Fibroblast of skin of left biceps (primary cell): Measurements from ENCODE around the gene SOCS2.
"Not testable (repeated sequence)": the region's sequence is repeated elsewhere in the genome, so short reads cannot be mapped to it uniquely, and the experiment has no call there.

Source experiments
- DNase-seq, 2 experiments: peaks; one replicate each; pipeline ENCODE4 v3.0.0-alpha.2; 2013; ENCODE audit warnings: low read depth in 2 of 2

Gene SOCS2

DNA sequence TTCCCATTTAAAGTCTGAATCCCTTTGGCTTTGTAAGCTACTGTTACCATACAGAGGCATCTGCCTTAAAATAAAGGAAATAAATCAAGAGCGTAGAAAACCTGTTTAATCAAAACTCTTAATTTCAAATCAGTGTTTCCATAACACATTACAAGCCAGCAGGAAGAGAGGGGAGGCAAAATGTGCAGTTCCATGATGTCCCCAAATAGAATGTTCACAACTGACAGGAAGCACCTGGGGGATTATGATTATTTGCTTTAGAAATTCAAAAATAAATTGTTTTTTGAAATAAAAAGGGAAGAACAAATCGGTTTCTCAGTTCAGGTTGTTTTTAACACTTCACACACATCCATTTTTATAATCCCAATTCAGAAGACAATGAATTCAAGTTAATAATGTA, 21.4 kb downstream of the SOCS2 start:
- DNase-seq, result no peak

DNA sequence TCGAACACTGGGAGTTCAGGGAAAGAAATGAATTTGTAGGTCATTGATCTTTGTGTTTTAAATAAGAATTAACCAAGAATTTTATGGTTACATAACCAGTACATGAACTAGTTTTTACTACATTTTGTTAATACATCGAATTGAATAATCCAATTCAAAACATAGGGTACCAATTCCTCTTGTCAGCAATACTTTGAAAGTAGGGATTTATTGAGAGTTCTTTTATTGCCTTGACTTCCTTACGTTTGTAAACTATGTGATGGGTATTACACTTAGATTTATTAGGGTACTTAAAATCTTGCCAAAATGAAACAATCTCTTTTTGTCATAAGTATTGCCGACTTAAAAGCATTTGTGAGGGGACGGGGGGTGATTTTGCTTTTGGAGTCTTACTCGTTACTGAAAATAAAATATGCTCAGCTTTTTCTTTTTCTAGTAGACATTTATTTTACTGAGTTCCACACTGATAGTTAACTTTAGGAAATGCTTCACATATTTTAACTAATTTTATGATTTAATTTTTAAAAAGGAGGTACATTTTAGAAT, 22.4 kb downstream of the SOCS2 start:
- DNase-seq, result no peak

GRCh38 chr12:93595351-93595750, 22.9 kb downstream of the SOCS2 start:
- no peak for DNase-seq

DNA sequence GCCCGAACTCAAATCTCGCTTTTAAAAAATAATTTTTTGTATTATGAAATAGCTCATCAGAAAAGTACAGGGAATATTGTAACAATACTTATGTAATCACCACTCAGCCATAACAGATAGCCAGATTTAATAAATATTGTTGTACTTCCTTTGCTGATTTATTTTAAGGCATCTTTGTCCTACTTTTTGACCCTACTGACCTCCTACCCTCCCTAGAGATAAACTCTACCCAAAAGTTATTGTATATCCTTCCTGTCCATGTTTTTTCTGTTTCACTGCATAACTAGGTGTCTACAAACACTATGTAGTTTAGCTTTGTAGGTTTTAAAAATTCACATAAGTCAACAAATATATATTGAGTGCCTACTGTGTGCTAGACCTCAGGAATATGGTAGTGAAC, 25.1 kb downstream of the SOCS2 start:
- DNase-seq, result no peak

- DNase-seq, result no peak
Measured at GRCh38 chr12:93599192-93599591, 26.7 kb downstream of the SOCS2 start.

DNA sequence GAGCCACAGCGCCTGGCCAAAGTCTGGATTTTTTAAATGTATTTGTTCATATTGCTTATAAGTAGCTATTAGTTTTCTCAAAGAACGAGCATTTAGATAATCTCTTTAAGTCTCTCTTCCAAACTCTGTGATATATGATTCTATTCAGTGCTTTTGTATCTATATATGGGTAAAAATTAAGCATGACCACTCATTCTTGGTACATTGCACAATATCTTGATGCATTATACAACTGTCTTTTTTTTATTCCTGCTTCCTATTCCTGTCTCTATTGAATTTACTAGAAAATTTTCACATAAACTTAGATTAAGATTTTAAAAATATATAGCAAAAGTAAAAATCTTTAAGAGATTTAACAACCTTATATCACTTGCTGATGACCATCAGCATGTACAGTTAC, 29.1 kb downstream of the SOCS2 start:
- DNase-seq, result no peak

DNA sequence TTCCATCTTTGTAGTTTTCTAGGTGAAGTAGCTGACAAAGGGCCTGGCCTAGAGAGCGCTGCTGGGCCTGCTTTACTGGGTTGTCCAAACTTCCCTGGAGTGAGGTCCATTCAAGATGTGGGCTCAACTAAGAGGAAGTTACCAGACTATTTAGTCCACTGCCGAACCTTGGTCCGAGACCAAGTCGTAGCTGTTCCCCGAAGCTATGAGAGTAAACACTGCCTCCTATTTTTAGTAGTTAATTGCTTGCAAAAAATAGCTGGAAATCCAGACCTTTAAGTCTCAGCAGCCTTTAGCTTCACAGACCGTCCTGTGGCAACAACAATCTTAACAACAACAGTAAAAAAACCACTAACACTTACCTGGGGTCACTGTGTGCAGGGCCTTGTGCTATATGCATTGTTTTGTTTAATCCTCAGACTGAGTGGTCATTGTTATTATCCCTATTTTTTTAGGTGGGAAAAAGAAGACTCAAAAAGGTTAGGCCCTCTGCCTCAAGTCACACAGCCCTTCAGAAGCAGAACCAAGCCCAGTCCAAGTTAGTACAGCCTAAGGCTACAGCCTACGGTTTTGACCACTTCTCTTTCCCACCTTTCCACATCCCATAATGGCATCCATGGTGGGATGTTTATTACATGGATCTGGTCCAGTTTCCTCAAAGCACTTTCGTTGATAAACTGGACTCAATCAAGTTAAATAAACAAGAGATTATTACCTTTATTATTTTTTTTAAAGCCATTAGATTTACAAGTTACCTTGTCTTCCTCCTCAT, 30.6 kb downstream of the SOCS2 start:
- no peak for DNase-seq

DNA sequence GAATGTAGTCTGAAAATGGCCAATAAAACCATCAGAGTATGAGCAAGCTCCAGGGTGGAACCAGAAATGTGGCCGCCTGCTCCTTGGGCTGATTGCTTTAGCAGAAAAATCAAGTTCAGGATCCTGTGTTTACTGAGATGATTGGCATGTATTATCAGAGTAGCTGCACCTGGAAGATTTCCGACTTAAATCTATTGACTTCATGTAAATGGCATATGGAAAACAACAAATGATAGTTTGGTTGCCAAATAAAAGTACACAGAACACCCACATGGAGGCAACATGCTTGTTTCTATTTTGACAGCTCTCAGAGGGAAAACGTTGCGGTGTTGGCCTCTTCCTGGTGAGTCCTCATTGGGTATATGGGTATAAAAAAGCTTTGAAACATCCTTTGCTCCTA, 31.3 kb downstream of the SOCS2 start:
- DNase-seq, result no peak

DNA sequence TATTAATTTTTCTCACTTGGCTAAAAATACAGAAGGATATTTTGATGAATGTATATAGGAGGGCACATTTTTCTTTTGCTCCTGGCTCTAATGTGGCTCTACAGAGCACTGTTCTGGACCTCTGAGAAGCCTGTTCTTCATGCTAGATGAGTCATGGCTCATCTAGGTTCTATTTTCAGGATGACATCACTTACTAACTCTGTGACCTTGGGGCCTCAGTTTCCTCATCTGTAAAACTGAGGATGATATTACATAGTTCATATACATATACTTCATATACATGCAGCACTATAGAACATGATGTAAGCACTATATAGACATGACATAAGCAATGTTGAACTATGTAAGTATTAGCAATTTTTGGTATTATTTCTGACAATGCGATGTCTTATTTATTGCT, 35.8 kb downstream of the SOCS2 start:
- no peak for DNase-seq

DNA sequence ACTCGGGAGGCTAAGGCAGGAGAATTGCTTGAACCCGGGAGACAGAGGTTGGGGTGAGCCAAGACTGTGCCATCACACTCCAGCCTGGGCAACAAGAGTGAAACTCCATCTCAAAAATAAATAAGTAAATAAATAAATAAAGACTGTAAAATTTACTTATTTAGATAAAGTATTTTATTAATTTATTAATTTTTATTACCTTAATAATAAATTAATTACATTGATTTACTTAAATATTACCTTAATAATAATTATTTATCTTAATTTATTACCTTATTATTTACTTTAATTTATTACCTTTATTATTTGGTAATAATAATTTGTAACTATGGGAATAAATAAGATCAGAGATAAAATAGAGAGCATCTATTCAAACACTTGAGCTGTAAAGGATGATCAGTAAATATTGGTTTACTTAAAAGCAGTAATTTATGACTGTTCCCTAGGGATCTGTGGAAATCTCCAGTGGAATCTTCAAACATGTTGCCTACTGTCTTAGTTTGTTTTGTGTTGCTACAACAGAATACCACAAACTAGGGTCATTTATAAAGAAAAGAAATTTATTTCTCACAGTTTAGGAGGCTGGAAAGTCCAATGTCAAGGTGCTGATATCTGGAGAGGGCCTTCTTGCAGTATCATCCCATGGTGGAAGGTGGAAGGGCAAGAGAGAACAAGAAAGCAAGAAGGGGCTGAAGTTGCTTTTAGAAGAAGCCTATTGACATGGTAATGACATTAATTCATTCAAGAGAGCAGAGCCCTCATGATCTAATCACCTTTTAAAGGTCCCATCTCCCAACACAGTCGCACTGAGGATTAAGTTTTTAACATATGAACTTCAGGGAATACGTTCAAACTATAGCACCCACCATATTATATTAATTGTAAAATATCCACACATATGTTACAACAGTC, 37.1 kb downstream of the SOCS2 start:
- DNase-seq, result no peak

- DNase-seq, result no peak
Measured at GRCh38 chr12:93612776-93613175, 40.3 kb downstream of the SOCS2 start.

DNA sequence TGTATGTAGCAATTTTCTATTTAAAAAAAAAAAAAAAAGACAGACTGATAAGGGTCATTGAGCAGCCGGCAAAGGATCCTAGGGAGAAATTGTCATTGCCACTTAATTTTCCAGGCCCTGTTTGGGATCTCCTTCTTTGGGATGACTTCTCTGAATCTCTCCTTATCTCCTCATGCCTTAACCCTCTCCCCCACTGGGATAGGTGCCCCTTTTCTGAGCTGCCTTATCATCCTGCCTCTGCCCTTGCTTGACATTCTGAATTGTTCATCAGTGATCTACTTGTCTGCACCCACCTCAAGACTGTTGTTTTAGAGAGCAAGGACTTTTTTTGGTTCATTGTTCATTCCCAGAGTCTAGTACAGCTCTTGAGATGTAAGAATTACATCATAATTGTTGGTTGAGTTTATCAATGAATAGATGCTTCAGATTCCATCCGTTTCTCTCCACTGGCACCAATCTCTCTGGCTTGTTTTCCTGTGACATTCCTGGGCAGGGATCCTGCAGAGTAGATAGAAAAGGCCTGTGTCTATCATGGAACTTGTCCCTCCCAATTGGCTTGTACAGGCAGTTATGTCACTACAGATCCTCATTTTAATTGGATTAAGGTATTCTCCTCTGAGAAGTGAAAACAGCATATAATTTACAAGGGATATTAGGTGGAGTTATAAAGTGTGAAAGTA, 42.6 kb downstream of the SOCS2 start:
- no peak for DNase-seq

GRCh38 chr12:93616584-93617101, 44.2 kb downstream of the SOCS2 start:
- DNase-seq, result no peak

GRCh38 chr12:93618891-93619410, 46.5 kb downstream of the SOCS2 start:
- DNase-seq, result no peak

DNA sequence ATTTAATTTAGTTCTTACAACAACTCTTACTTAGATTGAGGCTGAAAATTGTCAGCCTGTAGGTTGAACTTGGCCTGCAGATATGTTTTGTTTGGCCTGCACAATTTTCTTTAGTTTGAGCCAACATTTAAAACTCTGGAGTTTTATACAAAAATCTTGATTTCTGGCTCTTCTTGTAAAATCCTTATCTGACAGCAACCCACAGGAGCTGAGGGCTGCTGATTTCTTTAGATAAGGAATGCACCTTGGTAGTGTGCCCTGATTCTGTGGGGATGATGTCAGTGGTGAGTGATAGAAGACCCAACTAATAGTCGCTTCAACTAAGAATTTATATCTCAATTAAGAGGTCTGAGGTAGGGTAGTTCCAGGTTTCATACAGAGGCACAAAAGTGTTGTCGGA, 49.5 kb downstream of the SOCS2 start:
- peak; percentile 53 to 59 for DNase-seq

DNA sequence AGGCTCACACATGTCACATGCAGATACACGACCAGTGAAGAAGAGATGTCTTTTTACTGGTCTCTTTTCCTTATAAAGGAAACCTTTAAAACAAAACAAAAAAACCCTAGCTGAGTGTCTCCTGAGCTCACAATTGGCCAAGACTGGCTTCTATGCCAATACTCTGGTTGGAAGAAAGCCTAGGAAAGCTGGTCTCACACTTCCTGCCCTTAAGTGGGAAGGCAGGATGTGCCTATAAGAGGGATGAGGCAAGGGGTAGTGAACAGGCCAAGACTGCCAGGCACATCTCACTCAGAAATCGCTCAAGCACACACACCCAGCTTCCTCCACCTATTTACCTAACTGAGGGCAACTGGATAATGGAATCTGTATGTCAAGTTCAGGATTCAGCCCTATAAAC, 50.0 kb downstream of the SOCS2 start:
- no peak for DNase-seq

DNA sequence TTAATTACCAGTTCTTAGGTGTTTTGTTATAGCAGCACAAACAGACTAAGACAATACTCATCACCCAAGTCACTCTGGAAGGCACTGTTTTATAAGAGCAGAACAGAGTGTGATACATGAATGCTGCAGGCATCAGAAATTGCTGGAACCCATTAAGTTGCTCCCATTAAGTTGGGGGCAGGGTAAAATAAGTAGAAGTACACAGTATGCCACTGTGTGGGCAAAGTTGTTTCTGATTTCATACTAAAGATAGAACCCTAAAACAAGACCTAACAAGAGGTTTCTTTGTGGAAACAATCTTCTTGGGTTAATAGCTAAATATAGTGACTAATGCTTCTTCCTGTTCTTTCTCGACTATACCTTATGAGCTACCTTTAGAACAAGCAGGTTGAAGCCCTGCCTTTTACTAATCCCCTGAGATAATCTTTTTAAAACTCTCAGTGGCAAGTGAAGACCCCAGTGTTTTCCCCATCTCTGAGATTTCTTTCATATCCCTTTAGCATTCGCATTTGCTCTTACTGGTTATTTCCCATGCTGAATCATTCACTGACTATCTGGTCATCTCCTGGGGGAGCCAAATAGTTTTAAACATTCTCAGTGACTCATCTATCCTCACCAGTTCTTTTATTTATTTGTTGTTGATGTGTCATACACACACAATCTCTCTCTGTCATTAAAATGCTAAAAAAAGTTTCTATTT, 52.3 kb downstream of the SOCS2 start:
- peak; percentile 90 to 91 for DNase-seq

- DNase-seq, result not testable (repeated sequence)
Measured at GRCh38 chr12:93625295-93625645, 52.8 kb downstream of the SOCS2 start.

DNA sequence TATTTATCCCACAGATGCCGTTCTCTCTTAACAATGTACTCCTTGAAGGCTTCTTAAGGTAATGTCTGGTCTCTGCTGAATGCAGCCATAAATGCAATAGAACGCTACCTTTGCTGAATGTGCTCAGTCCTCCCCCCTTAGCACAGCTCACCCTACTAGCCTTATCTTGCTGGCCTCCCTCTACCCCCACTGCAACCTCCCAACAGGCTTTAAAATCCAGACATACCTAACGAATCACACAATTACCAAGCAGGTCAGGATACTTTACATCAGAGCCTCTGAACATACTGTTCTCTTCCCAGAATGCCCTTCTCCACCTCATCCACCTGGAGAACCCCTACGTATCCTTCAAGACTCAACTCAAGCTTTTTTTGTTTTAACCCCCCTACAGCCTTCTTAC, 53.7 kb downstream of the SOCS2 start:
- DNase-seq, result no peak
